Astrocyte (in vitro differentiated cells and primary cell): ENCODE measurements around the gene FRMD4A. TPM values are rescaled to one million over a fixed set of nuclear protein-coding genes. Genes with fewer than 3 reads are reported as not detected.

ENCODE experiments used
- DNase-seq: peaks from one replicate; pipeline ENCODE4 v3.0.0-alpha.2; 2010; ENCODE audit warnings: low read depth
- FAIRE-seq: peaks from 2 replicates; lab custom pipeline; 2011; peaks lifted over from hg19 to GRCh38; lab: Jason Lieb, UNC
- H2AFZ ChIP-seq: 2 replicates; pipeline ENCODE4 v1.6.0; 2012; ENCODE audit warnings: low read depth, low read length, inconsistent platforms
- H3K27ac ChIP-seq: 2 replicates; pipeline ENCODE4 v1.5.1; 2011; ENCODE audit warnings: low read depth, low read length, inconsistent platforms
- H3K27me3 ChIP-seq: 2 replicates; pipeline ENCODE4 v1.6.0; 2011; ENCODE audit warnings: low read length, inconsistent platforms; ENCODE audit not compliant: insufficient read depth
- H3K36me3 ChIP-seq: 2 replicates; pipeline ENCODE4 v1.5.1; 2011; ENCODE audit warnings: low read length, inconsistent platforms; ENCODE audit not compliant: insufficient read depth
- H3K4me1 ChIP-seq: 2 replicates; pipeline ENCODE4 v1.5.1; 2011; ENCODE audit warnings: low read length, inconsistent platforms; ENCODE audit not compliant: insufficient read depth
- H3K4me2 ChIP-seq: 2 replicates; pipeline ENCODE4 v1.6.0; 2012; ENCODE audit warnings: low read length, inconsistent platforms
- H3K4me3 ChIP-seq: 2 replicates; pipeline ENCODE4 v1.5.1; 2011; ENCODE audit warnings: low read depth, mild to moderate bottlenecking, low read length, inconsistent platforms; ENCODE audit not compliant: insufficient read depth
- H3K79me2 ChIP-seq: 2 replicates; pipeline ENCODE4 v1.6.0; 2012; ENCODE audit warnings: mild to moderate bottlenecking, low read length, inconsistent platforms; ENCODE audit not compliant: insufficient read depth
- H3K9ac ChIP-seq: 2 replicates; pipeline ENCODE4 v1.6.0; 2012; ENCODE audit warnings: mild to moderate bottlenecking, low read length, inconsistent platforms
- H3K9me3 ChIP-seq: 2 replicates; pipeline ENCODE4 v1.5.1; 2012; ENCODE audit warnings: low read depth, mild to moderate bottlenecking, low read length, inconsistent platforms; ENCODE audit not compliant: insufficient read depth
- H4K20me1 ChIP-seq: 2 replicates; pipeline ENCODE4 v1.6.0; 2012; ENCODE audit warnings: low read length, inconsistent platforms; ENCODE audit not compliant: insufficient read depth
- H3K27ac Mint-ChIP-seq: one replicate; pipeline ENCODE4 v1.8.0; 2021; ENCODE audit warnings: mild to moderate bottlenecking, mixed read lengths; ENCODE audit not compliant: unreplicated experiment
- H3K27me3 Mint-ChIP-seq: one replicate; pipeline ENCODE4 v1.8.0; 2021; ENCODE audit warnings: low read depth, mixed read lengths; ENCODE audit not compliant: unreplicated experiment
- H3K36me3 Mint-ChIP-seq: one replicate; pipeline ENCODE4 v1.8.0; 2021; ENCODE audit warnings: low read depth, mixed read lengths; ENCODE audit not compliant: unreplicated experiment
- H3K4me1 Mint-ChIP-seq: one replicate; pipeline ENCODE4 v1.8.0; 2021; ENCODE audit warnings: low read depth, mixed read lengths; ENCODE audit not compliant: unreplicated experiment
- H3K4me3 Mint-ChIP-seq: one replicate; pipeline ENCODE4 v1.8.0; 2021; ENCODE audit warnings: mild to moderate bottlenecking, moderate library complexity, mixed read lengths; ENCODE audit not compliant: unreplicated experiment
- H3K9me3 Mint-ChIP-seq: one replicate; pipeline ENCODE4 v1.8.0; 2021; ENCODE audit warnings: mild to moderate bottlenecking, mixed read lengths; ENCODE audit not compliant: unreplicated experiment
- CTCF ChIP-seq: IDR thresholded peaks from 2 replicates; pipeline ENCODE4 v1.5.1; 2011; ENCODE audit warnings: low read depth, mild to moderate bottlenecking, inconsistent platforms, low read length, moderate library complexity; ENCODE audit not compliant: insufficient read depth
- EZH2 ChIP-seq: IDR thresholded peaks from 2 replicates; pipeline ENCODE4 v1.6.1; 2012; ENCODE audit warnings: mild to moderate bottlenecking, low read length, inconsistent platforms; ENCODE audit not compliant: insufficient read depth
- total RNA-seq: library from RNA; stranded (reverse); gene quantifications from 2 replicates; pipeline ENCODE4 v1.2.1, GENCODE V29; 2021

Gene FRMD4A
- total RNA-seq, 1 donor from 2014 or later = 82.5 TPM

DNA sequence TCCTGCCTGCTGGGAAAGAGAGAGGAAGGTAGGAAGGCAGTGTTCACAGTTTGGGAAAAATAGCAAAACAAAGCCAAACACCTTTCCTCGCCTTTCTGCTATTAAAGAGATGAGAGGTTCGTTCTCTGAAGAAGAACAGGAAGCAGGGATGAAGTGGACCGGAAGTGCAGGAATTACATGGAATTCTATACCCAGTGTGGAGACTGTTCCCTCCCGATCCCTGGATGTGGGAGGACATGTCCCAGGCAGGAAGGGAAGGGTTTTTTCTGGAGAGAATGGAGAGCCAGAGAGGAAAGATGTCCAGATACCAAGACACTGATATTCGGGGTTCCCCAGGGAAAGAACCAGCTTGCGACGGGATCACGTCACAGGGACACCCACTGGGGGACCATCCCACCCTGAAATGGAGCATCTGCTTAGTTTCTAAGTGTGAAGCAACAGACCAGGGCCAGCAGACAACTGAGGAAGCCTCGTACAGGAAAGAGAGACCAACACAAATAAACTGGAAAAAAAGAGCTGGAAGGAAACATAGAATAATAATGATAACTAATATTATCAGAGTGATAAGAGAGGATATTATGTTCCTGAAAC lies 556.3 kb downstream of the FRMD4A start:
- no peaks in the 10 kb centered on the region for H3K9me3 Mint-ChIP-seq
- no peak for TF ChIP-seq CTCF
- no peak for TF ChIP-seq EZH2
- no peak overlapping the region for H3K9ac ChIP-seq
- peaks cover 30% of the 10 kb centered on the region for H3K36me3 Mint-ChIP-seq
- peak overlapping the region; percentile 42 for H3K27ac Mint-ChIP-seq
- H3K79me2 ChIP-seq = peaks cover 9% of the 10 kb centered on the region
- H3K4me3 ChIP-seq = no peak overlapping the region
- H4K20me1 ChIP-seq = no peaks in the 10 kb centered on the region
- peaks cover 11% of the 10 kb centered on the region for H3K4me1 Mint-ChIP-seq
- H3K4me1 ChIP-seq = peaks cover 22% of the 10 kb centered on the region
- H3K36me3 ChIP-seq = peaks cover 2% of the 10 kb centered on the region
- no peak overlapping the region for H3K27ac ChIP-seq
- no peak overlapping the region for H3K4me3 Mint-ChIP-seq
- no peak for FAIRE-seq
- no peaks in the 10 kb centered on the region for H3K27me3 ChIP-seq
- H3K27me3 Mint-ChIP-seq = no peaks in the 10 kb centered on the region
- no peaks in the 10 kb centered on the region for H3K9me3 ChIP-seq
- H3K4me2 ChIP-seq = no peak overlapping the region
- no peak for DNase-seq
- no peak overlapping the region for H2AFZ ChIP-seq

- no peak for FAIRE-seq
- Mint-ChIP-seq H3K36me3 (peaks cover 30% of the 10 kb centered on the region), H3K4me1 (peaks cover 11% of the 10 kb centered on the region), H3K27me3 (no peaks in the 10 kb centered on the region), H3K27ac (no peak overlapping the region), H3K4me3 (no peak overlapping the region), H3K9me3 (no peaks in the 10 kb centered on the region)
- peaks cover 2% of the 10 kb centered on the region for H3K36me3 ChIP-seq
- no peaks in the 10 kb centered on the region for H3K27me3 ChIP-seq
- DNase-seq = no peak
- TF ChIP-seq CTCF = no peak
- TF ChIP-seq EZH2 = no peak
- H2AFZ ChIP-seq = no peak overlapping the region
- H3K27ac ChIP-seq = no peak overlapping the region
- H3K9me3 ChIP-seq = no peaks in the 10 kb centered on the region
- H3K4me1 ChIP-seq = peaks cover 22% of the 10 kb centered on the region
- no peak overlapping the region for H3K4me2 ChIP-seq
- H3K4me3 ChIP-seq = no peak overlapping the region
- H3K79me2 ChIP-seq = peaks cover 9% of the 10 kb centered on the region
- no peak overlapping the region for H3K9ac ChIP-seq
- H4K20me1 ChIP-seq = no peaks in the 10 kb centered on the region
Measured at GRCh38 chr10:13773496-13774170, 557.1 kb downstream of the FRMD4A start.

DNA sequence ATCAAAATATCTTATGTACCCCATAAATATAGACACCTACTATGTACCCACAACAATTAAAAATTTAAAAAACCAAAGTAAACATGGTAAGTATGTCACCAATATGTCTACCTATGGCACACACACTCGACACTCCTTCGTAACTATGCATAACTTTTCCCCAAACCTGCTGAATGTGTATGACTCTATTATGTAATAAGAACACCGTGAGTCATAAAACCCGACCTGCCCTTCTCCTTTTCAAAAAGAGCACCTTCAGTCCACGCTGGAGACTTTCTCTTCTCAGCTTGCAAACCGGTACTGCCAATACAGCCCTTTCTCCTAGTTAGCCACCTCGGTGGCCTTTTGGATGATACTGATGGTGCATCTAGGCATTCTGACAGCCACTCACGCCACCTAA lies 557.7 kb downstream of the FRMD4A start:
- Histone ChIP-seq H3K4me3 (no peak overlapping the region), H3K36me3 (peaks cover 4% of the 10 kb centered on the region), H3K27ac (no peak overlapping the region), H4K20me1 (no peaks in the 10 kb centered on the region), H3K27me3 (no peaks in the 10 kb centered on the region), H3K9ac (no peak overlapping the region), H2AFZ (no peak overlapping the region), H3K4me2 (no peak overlapping the region), H3K4me1 (peaks cover 22% of the 10 kb centered on the region), H3K79me2 (peaks cover 9% of the 10 kb centered on the region), H3K9me3 (no peaks in the 10 kb centered on the region)
- Mint-ChIP-seq H3K27me3 (no peaks in the 10 kb centered on the region), H3K9me3 (no peaks in the 10 kb centered on the region), H3K27ac (no peak overlapping the region), H3K4me3 (no peak overlapping the region), H3K4me1 (peaks cover 11% of the 10 kb centered on the region), H3K36me3 (peaks cover 30% of the 10 kb centered on the region)
- FAIRE-seq (no peak), DNase-seq (no peak)
- TF ChIP-seq EZH2 = no peak
- TF ChIP-seq CTCF = no peak
